ENCODE results near the gene APC2. TPM values are rescaled to one million over a fixed set of nuclear protein-coding genes. Genes with fewer than 3 reads are reported as not detected.

APC2 gene, protein sequence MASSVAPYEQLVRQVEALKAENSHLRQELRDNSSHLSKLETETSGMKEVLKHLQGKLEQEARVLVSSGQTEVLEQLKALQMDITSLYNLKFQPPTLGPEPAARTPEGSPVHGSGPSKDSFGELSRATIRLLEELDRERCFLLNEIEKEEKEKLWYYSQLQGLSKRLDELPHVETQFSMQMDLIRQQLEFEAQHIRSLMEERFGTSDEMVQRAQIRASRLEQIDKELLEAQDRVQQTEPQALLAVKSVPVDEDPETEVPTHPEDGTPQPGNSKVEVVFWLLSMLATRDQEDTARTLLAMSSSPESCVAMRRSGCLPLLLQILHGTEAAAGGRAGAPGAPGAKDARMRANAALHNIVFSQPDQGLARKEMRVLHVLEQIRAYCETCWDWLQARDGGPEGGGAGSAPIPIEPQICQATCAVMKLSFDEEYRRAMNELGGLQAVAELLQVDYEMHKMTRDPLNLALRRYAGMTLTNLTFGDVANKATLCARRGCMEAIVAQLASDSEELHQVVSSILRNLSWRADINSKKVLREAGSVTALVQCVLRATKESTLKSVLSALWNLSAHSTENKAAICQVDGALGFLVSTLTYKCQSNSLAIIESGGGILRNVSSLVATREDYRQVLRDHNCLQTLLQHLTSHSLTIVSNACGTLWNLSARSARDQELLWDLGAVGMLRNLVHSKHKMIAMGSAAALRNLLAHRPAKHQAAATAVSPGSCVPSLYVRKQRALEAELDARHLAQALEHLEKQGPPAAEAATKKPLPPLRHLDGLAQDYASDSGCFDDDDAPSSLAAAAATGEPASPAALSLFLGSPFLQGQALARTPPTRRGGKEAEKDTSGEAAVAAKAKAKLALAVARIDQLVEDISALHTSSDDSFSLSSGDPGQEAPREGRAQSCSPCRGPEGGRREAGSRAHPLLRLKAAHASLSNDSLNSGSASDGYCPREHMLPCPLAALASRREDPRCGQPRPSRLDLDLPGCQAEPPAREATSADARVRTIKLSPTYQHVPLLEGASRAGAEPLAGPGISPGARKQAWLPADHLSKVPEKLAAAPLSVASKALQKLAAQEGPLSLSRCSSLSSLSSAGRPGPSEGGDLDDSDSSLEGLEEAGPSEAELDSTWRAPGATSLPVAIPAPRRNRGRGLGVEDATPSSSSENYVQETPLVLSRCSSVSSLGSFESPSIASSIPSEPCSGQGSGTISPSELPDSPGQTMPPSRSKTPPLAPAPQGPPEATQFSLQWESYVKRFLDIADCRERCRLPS (N-terminal part only)
- polyA plus RNA-seq (2011; rRNA removed) (0.09 and 0.17 TPM in 2 replicates), polyA minus RNA-seq (2011; rRNA and poly(A)+ RNA removed) (0.30 and 0.41 TPM in 2 replicates)

DNA sequence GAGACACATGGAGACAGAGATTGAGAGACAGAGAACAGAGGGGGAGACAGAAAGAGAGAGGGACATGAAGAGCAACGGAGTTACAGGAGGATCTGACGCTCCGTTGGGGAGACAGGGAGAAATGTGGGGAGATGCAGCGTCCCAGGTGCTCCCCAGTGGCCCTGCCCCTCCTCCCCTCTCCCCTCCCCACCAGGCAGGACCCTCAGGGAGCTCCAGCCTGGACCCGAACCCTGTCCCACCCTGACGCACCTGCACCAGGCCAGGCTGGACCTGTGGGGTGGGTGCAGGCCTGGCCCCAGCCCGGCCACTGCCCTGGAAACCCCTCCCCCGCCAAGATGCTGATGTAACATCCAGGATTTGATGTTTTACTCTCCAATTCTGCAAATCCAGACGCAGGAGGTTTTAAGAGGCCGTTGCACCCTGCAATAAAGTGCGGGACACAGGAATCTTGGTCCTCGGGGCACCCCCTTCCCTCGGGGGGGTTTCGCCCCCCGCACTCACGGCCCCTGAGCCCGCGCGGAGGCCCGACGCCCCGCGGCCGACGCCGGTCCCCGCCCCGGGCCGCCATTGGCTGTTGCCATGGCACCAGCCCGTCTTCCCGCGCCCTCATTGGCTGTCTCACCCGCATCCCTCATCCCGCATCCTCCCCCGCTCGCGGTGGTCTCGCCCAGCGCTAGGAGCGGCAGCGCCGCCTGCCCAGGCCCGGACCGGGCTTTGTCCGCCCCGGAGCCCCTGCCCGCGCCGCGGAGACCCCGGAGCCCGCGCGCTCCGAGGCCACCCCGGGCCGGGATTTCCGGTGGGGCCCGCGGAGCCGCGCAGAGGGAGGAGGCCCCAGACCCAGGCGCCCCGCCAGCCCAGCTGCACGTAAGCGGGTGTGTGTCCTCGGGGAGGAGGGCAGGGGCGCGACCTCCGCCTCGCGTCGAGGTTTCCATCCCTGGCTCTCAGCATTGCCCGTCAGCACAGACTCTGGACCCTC lies at the start of gene APC2:
Gene APC2 (plus strand): TSS at position 655 of the 976 bp plus-strand sequence. CDS start 2,881 bp downstream, outside the sequence.
- DNase-seq (ENCODE audit: low read depth, low spot score): no peak
- Histone ChIP-seq H3K27ac (ENCODE audit: low read depth, low read length) (no peak within 1 kb of the TSS), H3K9me3 (ENCODE audit: control insufficient read depth, insufficient read depth, low read length) (no peaks in the 10 kb centered on the region; the same call in 1 of the 2 replicates), H3K27me3 (ENCODE audit: control insufficient read depth, insufficient read depth, low read length) (peaks cover 67% of the 10 kb centered on the region), H3K4me3 (ENCODE audit: low read depth, low read length) (peak within 1 kb of the TSS; percentile 43)
- TF ChIP-seq, protein P1, sequence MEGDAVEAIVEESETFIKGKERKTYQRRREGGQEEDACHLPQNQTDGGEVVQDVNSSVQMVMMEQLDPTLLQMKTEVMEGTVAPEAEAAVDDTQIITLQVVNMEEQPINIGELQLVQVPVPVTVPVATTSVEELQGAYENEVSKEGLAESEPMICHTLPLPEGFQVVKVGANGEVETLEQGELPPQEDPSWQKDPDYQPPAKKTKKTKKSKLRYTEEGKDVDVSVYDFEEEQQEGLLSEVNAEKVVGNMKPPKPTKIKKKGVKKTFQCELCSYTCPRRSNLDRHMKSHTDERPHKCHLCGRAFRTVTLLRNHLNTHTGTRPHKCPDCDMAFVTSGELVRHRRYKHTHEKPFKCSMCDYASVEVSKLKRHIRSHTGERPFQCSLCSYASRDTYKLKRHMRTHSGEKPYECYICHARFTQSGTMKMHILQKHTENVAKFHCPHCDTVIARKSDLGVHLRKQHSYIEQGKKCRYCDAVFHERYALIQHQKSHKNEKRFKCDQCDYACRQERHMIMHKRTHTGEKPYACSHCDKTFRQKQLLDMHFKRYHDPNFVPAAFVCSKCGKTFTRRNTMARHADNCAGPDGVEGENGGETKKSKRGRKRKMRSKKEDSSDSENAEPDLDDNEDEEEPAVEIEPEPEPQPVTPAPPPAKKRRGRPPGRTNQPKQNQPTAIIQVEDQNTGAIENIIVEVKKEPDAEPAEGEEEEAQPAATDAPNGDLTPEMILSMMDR (IDR thresholded peaks at IDR 0.05; ENCODE audit: low read depth, low read length): no peak
- ChIA-PET CTCF (no interaction called here), POLR2A (interaction anchor here (0.5 kb wide), 1 partner anchor 96 kb away, joined by 4 read pairs; no protein-coding TSS in a partner anchor)

DNA sequence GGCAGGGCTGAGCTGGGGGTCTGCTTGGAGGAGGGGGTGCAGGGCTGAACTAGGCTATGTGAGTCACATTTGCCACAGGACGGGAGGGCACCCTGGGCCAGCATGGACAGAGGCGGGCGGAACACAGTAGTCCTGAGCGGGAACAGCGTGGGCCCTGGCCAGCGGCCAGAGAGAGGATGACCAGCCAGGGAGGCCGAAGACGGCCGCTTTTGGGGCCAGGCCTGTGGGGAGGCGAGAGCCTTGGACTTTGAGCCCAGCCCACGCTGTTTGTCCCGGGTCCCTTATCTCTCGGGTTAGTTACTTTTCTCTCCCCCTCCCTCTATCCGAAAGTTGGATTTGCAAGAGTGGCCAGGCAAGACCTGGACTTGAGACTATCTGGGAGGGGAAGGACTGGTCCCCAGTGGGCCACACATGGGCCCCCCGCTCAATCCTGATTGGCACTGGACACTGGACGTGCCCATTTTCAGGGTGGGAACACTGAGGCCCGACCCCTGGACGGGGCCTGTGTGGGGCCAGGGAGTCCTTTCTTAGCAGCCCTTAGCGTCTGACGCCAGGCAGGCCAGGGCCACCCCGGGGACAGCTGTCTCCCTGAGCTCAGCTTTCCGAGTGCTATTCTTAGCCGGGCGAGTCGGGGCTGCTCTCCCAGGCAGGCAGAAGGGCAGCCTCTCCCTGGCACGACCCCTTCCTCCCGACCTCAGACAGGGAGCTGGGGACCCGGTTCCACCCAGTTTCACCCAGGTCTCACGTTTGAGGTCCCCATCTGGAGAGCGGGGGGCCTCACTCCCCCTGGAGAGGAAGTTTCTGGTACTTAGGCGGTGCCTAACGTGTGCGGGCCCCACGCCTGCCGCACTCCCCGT lies 49.4 kb upstream of the APC2 start:
- H3K4me3 ChIP-seq (ENCODE audit: low read depth, low read length): peak overlapping the region; percentile 70
- POLR2A ChIA-PET: interaction anchor here (0.5 to 0.6 kb wide), 2 partner anchors 55 to 131 kb away, joined by 3 to 5 read pairs; no protein-coding TSS in a partner anchor
- CTCF ChIA-PET: no interaction called here
- no peak for DNase-seq (ENCODE audit: low read depth, low spot score)
- H3K9me3 ChIP-seq (ENCODE audit: control insufficient read depth, insufficient read depth, low read length): no peaks in the 10 kb centered on the region; the same call in 1 of the 2 replicates
- TF ChIP-seq, protein P1 (IDR thresholded peaks at IDR 0.05; ENCODE audit: low read depth, low read length): no peak
- no peak overlapping the region for H3K27ac ChIP-seq (ENCODE audit: low read depth, low read length)
- no peaks in the 10 kb centered on the region for H3K27me3 ChIP-seq (ENCODE audit: control insufficient read depth, insufficient read depth, low read length)

DNA sequence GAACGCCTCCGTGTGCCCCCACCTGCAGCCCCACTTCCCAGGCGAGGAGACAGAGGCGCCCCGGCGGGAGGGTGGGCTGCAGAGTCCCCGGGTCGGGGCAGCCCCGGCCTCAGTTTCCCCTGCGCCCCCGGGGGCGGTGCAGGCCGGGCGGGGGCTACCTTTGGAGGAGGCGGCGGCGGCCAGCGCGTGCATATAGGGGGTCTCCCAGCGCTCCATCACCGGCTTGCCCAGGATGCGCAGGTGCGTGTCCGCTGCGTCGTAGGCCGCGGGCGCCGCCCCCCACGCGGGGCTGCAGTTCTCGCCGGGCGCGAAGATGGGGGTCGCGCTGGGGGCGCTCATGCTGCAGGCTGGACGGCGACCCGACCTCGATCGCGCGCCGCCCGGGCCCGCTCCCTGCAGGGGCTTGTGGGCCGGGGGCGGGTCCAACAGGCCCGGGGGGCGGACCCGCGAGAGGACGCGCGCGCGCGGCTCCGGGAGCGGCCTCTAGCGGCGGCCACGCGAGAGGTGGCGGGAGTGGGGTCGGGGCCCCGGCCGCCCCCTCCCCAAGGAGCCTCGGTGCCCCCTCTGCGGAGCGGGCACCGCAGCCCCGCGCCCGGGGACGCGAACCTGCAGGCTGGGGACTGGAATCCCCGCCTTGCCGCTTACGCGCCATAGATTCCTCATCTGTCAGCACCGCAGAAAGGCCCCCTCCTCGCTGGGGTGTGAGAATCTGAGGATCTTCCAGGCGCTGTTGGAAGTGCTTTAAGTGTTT lies 48.6 kb upstream of the APC2 start, which contains the start of gene GAMT:
Gene GAMT (minus strand): TSS at position 405 of the 751 bp plus-strand sequence. CDS start 66 bp downstream, at position 339.
- POLR2A ChIA-PET: interaction anchor here (0.5 to 0.6 kb wide), 2 partner anchors 54 to 132 kb away, joined by 3 to 5 read pairs; no protein-coding TSS in a partner anchor
- no peak for DNase-seq (ENCODE audit: low read depth, low spot score)
- CTCF ChIA-PET: no interaction called here

More for the DNA sequence above, 48.6 kb upstream of the APC2 start, which contains the start of gene GAMT:
- Histone ChIP-seq H3K9me3 (ENCODE audit: control insufficient read depth, insufficient read depth, low read length) (no peaks in the 10 kb centered on the region; the same call in 1 of the 2 replicates), H3K27me3 (ENCODE audit: control insufficient read depth, insufficient read depth, low read length) (no peaks in the 10 kb centered on the region), H3K4me3 (ENCODE audit: low read depth, low read length) (peak within 1 kb of the TSS; percentile 70), H3K27ac (ENCODE audit: low read depth, low read length) (no peak within 1 kb of the TSS)
- TF ChIP-seq, protein P1 (IDR thresholded peaks at IDR 0.05; ENCODE audit: low read depth, low read length): peak; percentile 28

All from AG04450 (cell line).